ENCODE measurements around the gene COL6A2. TPM values are rescaled to one million over a fixed set of nuclear protein-coding genes. Genes with fewer than 3 reads are reported as not detected.

COL6A2 gene
- total RNA-seq, result 10 to 100 TPM; 10.9 to 11.6 TPM

DNA sequence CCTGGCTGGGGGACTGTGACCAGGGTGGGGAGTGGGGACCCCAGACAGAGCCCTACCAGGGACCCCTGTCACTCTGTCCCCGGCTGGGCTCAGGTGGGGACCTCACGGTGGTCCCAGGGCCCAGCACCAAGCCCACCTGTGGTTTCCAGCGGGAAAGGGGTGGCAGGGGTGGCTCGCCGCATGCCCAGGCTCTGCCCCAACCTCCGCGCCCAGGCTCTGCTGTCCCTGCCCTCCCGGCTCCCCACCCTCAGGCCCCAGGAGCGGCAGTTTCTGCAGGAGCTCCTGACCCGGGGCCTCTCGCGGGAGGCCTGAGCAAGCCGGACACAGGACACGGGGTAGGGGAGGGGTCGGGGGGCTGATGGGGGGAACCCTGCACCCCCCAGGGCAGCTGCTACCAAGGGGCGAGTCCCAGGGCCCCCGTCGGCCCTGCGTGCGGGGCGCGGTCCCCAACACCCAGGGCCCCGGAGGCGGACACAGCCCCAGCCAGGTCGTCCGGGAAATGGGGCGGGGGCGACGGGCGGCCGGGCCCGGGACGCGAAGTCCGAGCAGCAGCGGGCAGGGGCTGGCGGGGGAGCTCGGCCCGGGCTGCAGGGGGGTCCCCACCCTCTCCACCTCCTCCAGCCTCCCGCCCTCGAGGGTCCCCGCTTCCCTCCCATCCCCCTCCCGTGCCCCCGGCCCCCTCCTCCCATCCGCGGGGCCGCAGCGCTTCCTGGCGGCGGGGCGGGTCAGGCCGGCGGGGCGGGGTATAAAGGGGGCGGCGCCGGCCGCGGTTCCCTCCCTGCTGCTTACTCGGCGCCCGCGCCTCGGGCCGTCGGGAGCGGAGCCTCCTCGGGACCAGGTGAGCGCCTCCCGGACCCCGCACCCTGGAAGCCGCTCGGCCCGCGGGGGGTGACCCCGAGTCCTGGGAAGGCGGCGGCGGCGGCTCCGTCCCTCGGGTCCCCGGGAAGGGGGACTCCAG lies at the start of gene COL6A2:
TSS of gene COL6A2 (plus strand) at position 777 of the 958 bp plus-strand sequence.

GRCh38 chr21:46155514-46156377 lies 57.8 kb downstream of the COL6A2 start, which contains the start of gene FTCD:
Gene FTCD (minus strand): TSS chr21:46155579. CDS start chr21:46155523, 56 bp downstream.

Other genes with a start within 250 kb of the COL6A2 start
- gene COL6A1, start 116.3 kb upstream of the COL6A2 start, total RNA-seq, result under 1 TPM; 0.43 to 0.48 TPM
- gene FTCD, start 57.5 kb downstream of the COL6A2 start, total RNA-seq, result under 1 TPM; 0.23 to 0.24 TPM
- gene SPATC1L, start 86.3 kb downstream of the COL6A2 start, total RNA-seq, result 1 to 10 TPM; 7.4 to 7.8 TPM
- 10 to 100 TPM; 78.7 to 79.4 TPM for gene LSS, start 130.7 kb downstream of the COL6A2 start, total RNA-seq
- 100 to 1,000 TPM; 117 to 118 TPM for gene MCM3AP, start 187.5 kb downstream of the COL6A2 start, total RNA-seq
- gene YBEY, start 188.2 kb downstream of the COL6A2 start, total RNA-seq, result 10 to 100 TPM; 13.2 to 13.6 TPM
- gene C21orf58, start 225.8 kb downstream of the COL6A2 start, total RNA-seq, result 10 to 100 TPM; 47.8 to 49.0 TPM
- 10 to 100 TPM; 77.1 to 81.5 TPM for gene PCNT, start 226.0 kb downstream of the COL6A2 start, total RNA-seq